GM18511 (cell line): ENCODE results near the gene ASXL1.
"Not testable (repeated sequence)": the region's sequence is repeated elsewhere in the genome, so short reads cannot be mapped to it uniquely, and the experiment has no call there.

Experiments
- ATAC-seq: cut with Tn5 transposase; IDR thresholded peaks from one replicate; pipeline ENCODE4 v1.9.1; 2021; ENCODE audit warnings: mild to moderate bottlenecking, moderate library complexity; ENCODE audit not compliant: unreplicated experiment

ASXL1 gene

GRCh38 chr20:32397567-32398084 is 39.5 kb downstream of the ASXL1 start:
- no peak for ATAC-seq

DNA sequence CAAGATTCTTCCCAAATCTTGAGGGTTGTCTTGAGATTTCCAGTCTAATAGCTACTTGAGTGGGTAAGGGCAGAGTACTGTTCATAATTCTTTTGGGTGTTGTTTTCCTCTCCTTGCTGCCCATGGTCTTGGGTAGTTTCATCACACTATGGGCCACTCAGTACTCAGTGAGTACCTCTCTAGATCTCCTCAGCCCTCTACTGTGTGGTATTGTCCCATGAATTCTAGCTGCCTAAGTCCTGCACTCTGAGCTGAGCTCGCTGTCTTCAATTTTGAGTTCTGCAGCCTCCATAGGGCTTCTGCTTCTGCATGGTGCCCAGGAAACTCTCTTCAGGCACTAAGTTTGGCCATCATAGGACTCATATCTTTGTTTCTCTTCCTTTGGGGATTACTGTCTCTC is 42.3 kb downstream of the ASXL1 start:
- ATAC-seq, result no peak

DNA sequence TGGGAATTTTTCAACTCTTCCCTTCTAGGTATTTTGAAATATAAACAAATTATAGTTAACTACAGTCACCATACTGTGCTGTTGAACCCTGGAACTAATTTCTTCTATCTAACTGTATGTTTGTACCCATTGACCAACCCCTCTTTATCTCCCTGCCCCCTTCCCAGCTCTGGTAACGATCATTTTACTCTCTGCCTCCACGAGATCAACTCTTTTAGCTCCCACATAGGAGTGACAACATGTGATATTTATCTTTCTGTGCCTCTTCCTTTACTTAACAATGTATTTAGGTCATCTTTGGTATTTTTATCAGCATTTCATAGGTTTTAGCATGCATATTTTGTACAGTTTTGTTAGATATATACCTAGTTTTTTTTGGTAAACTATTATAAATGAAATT is 45.9 kb downstream of the ASXL1 start:
- no peak for ATAC-seq

DNA sequence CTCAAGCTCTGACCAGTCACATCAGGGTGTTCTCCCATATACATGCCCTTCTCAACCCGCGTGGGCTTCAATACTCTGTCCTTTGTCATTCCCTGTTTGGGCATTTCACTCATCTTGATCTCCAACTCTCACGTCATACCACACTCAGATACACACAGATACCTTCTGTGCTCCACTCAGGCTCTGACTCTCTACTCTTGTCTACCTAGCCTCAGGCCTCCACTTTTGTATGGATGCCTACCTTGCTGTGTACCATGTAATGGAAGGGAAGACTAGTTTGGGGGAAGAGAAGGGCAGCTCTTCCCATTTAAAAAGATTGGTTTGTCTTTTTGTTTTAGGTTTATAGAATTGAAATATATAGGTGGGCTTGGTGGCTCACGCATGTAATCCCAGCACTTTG is 48.6 kb downstream of the ASXL1 start:
- no peak for ATAC-seq

DNA sequence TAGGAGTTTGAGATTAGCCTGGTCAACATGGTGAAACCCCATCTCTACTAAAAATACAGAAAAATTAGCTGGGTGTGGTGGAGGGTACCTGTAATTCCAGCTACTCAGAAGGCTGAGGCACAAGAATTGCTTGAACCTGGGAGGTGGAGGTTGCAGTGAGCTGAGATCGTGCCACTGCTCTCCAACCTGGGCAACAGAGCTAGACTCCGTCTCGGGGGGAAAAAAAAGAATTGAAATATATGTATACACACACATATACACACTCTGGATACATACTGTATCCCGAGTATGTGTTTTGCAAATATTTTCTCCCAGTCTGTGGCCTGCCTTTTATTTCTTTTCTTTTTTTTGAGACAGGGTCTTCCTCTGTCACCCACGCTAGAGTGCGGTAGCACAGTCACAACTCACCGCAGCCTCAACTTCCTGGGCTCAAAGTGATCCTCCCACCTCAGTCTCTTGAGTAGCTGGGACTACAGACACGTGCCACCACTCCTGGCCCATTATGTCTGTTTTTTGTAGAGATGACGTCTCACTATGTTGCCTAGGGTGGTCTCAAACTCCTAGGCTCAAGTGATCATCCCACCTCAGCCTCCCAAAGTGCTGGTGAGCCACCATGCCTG is 49.1 kb downstream of the ASXL1 start:
- not testable (repeated sequence) for ATAC-seq

DNA sequence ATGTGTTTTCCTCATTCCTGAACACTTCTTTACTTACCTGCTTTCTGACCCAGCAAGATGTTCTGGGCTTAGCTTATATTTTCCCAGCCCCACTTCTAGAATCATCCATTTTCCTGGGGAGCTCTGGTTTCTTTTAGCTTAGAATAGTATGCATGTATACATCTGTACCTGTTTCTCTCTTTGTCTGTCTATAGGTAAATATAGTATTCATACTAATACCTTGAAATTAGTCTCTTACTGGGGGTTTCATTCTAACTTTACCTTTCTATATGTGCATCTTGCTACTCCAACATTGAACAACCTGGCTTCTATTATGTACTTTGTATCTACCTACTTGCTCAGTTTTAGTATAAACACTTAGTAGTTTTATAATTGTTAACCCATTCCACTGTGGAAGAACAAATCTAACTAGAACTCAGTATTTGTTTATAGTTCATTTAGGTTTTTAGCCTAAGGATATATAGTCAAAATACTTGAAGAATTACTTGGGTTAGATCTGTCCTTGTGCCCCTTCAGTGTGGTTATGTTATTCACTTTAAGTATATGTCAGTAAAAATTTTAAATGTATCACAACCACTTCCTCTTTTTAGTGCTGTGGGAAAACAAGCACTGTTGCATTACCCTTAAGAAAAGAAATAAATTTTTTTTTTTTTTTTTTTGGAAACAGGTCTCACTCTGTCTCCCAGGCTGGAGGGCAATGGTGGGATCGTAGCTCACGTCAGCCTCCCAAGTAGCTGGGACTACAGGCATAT is 54.0 kb downstream of the ASXL1 start:
- ATAC-seq, result no peak

DNA sequence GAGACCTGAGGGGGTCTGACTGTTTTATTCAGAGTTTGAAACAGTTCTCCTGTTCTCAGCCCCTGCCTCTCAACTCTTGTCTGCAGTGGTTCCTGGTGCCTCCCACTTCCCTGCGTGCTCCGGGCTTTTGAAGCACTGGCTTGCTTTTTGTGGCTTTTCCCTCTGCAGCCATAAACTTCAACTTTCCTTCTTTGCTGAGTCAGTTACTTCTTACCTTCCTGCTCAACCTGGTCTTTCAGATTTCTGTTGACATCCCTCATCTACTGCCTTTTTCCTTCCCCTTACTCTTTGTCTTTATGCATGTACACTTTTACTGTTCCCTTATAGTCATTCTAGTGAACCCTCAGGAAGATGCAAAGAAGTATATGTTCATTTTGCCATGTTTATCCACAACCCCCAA is 57.4 kb downstream of the ASXL1 start:
- ATAC-seq, result no peak

- ATAC-seq, result no peak
Measured at GRCh38 chr20:32416206-32416605, 58.1 kb downstream of the ASXL1 start.

DNA sequence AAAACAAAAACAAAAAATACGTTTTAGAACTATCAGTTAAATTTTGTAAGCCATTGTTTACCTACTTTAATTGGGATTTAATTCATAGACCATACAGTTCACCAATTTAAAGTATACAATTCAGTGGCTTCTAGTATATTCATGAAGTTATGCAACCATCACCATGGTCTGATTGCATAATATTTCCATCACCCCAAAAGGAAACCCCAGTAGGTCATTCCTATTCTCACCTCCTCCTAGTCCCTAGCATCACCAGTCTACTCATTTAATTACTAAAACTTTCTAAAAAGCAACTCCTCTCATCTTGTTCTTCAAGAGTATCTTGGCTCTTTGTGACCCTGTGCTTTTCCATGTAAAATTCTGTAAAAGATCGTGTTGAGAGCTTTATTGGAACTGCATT is 60.2 kb downstream of the ASXL1 start:
- ATAC-seq, result no peak

- ATAC-seq, result no peak
Measured at GRCh38 chr20:32421290-32421689, 63.2 kb downstream of the ASXL1 start.

GRCh38 chr20:32427996-32428395 is 69.9 kb downstream of the ASXL1 start:
- ATAC-seq, result no peak

GRCh38 chr20:32429343-32429742 is 71.2 kb downstream of the ASXL1 start:
- ATAC-seq, result no peak

GRCh38 chr20:32429745-32430360 is 71.7 kb downstream of the ASXL1 start:
- ATAC-seq, result no peak

GRCh38 chr20:32431457-32431856 is 73.3 kb downstream of the ASXL1 start:
- no peak for ATAC-seq

DNA sequence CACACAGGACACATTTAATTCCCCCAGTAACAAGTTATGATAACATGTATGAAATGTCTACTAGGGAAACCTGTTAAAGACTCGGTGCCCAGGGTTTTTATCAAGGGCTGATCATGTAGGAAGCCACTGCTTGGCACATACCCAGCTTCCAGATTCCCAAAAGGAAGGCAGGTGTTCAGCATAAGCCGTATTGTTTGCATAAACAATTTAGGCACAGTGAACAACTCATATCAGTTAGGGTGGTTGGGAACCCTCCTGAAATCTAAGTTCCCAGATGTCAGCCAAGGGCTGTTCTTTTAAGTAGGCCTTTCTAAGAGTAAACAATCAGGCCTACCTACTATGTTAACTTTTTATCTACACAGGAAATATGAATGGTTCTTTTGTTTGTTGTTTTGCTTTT is 74.1 kb downstream of the ASXL1 start:
- no peak for ATAC-seq

GRCh38 chr20:32433311-32434021 is 75.3 kb downstream of the ASXL1 start:
- no peak for ATAC-seq

- ATAC-seq, result no peak
Measured at GRCh38 chr20:32434434-32434833, 76.3 kb downstream of the ASXL1 start.

DNA sequence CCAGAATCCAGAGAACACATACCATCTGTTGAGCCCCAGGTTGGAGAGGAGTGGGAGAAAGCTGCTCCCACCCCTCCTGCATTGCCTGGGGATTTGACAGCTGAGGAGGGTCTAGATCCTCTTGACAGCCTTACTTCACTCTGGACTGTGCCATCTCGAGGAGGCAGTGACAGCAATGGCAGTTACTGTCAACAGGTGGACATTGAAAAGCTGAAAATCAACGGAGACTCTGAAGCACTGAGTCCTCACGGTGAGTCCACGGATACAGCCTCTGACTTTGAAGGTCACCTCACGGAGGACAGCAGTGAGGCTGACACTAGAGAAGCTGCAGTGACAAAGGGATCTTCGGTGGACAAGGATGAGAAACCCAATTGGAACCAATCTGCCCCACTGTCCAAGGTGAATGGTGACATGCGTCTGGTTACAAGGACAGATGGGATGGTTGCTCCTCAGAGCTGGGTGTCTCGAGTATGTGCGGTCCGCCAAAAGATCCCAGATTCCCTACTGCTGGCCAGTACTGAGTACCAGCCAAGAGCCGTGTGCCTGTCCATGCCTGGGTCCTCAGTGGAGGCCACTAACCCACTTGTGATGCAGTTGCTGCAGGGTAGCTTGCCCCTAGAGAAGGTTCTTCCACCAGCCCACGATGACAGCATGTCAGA is 77.4 kb downstream of the ASXL1 start:
- no peak for ATAC-seq

- ATAC-seq, result no peak
Measured at GRCh38 chr20:32436142-32436861, 78.2 kb downstream of the ASXL1 start.

- no peak for ATAC-seq
Measured at GRCh38 chr20:32436968-32437367, 78.8 kb downstream of the ASXL1 start.
